Measurements from ENCODE around the gene FKBP5.

- TF ChIP-seq CTCF (conservative IDR thresholded peaks at IDR 0.05 in 1 of 2, IDR thresholded peaks at IDR 0.05 in 1 of 2; ENCODE audit: low read depth in 1 of 2, low read length in 2 of 2) (no peak), EZH2 (IDR thresholded peaks at IDR 0.05; ENCODE audit: low read length, missing control alignments) (no peak)
Observed at GRCh38 chr6:35648203-35648602, 40.5 kb downstream of the FKBP5 start.

Data from fibroblast of lung (primary cell).